ENCODE measurements around the gene STARD8.

STARD8 gene

GRCh38 chrX:68698942-68699341 lies 51.5 kb downstream of the STARD8 start:
- no peak for TF ChIP-seq CTCF (conservative IDR thresholded peaks at IDR 0.05)
- no peak overlapping the region for H3K27ac ChIP-seq

- no peak for TF ChIP-seq CTCF (conservative IDR thresholded peaks at IDR 0.05)
These were observed 52.7 kb downstream of the STARD8 start for GRCh38 chrX:68699960-68700746.

GRCh38 chrX:68703369-68703768 lies 55.9 kb downstream of the STARD8 start:
- H3K27ac ChIP-seq, result no peak overlapping the region
- no peak for TF ChIP-seq CTCF (conservative IDR thresholded peaks at IDR 0.05)

More at GRCh38 chrX:68699960-68700746, 52.7 kb downstream of the STARD8 start:
- H3K27ac ChIP-seq, result no peak overlapping the region

GRCh38 chrX:68703846-68704245 lies 56.4 kb downstream of the STARD8 start:
- no peak for TF ChIP-seq CTCF (conservative IDR thresholded peaks at IDR 0.05)
- no peak overlapping the region for H3K27ac ChIP-seq

- H3K27ac ChIP-seq, result no peak overlapping the region
- TF ChIP-seq CTCF (conservative IDR thresholded peaks at IDR 0.05), result no peak
These were observed 58.5 kb downstream of the STARD8 start for GRCh38 chrX:68705986-68706385.

- no peak for TF ChIP-seq CTCF (conservative IDR thresholded peaks at IDR 0.05)
- no peak overlapping the region for H3K27ac ChIP-seq
These were observed 61.2 kb downstream of the STARD8 start for GRCh38 chrX:68708503-68709290.

GRCh38 chrX:68710870-68711576 lies 63.6 kb downstream of the STARD8 start:
- peak; percentile 77 for TF ChIP-seq CTCF (conservative IDR thresholded peaks at IDR 0.05)
- no peak overlapping the region for H3K27ac ChIP-seq

Data from VCaP (cell line).